Ovary (tissue), 9 donors: ENCODE data around the gene NR2F1-AS1. TPM values are rescaled to one million over a fixed set of nuclear protein-coding genes. Genes with fewer than 3 reads are reported as not detected.

ENCODE experiments used
- DNase-seq, 5 donors: peaks; one replicate each; pipeline ENCODE4 v3.0.0-alpha.2; 2019 to 2020
- H3K27ac ChIP-seq, 2 donors: fragments of 200-600 bp; one replicate each; pipeline versions ENCODE4 v1.5.1 to v1.8.0; 2019 to 2022
- H3K27me3 ChIP-seq: fragments of 200-600 bp; one replicate; pipeline ENCODE4 v1.8.0; 2022
- H3K36me3 ChIP-seq: fragments of 200-600 bp; sonication (generic); one replicate; pipeline ENCODE4 v1.5.1; 2019
- H3K4me1 ChIP-seq: one replicate; pipeline ENCODE4 v1.8.1; 2013; ENCODE audit warnings: mild to moderate bottlenecking, moderate library complexity; ENCODE audit not compliant: insufficient read depth
- H3K4me3 ChIP-seq: fragments of 200-600 bp; sonication (generic); one replicate; pipeline ENCODE4 v1.5.1; 2017
- H3K9me3 ChIP-seq, 2 donors: fragments of 200-600 bp in 1 of 2; sonication (generic) in 1 of 2; one replicate each; pipeline versions ENCODE4 v1.5.1 to v1.8.1; 2013 to 2019; ENCODE audit warnings: mild to moderate bottlenecking in 1 of 2, moderate library complexity in 1 of 2
- EP300 ChIP-seq: sonication (generic); formaldehyde crosslinking; IDR thresholded peaks from one replicate; pipeline ENCODE4 v1.6.1; 2017; ENCODE audit warnings: antibody characterized with exemption
- POLR2A ChIP-seq: fragments of 450-650 bp; IDR thresholded peaks from one replicate; pipeline ENCODE4 v1.6.1; 2017; ENCODE audit warnings: antibody characterized with exemption, mild to moderate bottlenecking, moderate library complexity
- WGBS, 3 donors: extraction: QIAGEN DNeasy Blood & Tissue Kit in 1 of 3; methylation state at CpG; one replicate each; pipeline versions ENCODE4 v1.1.5 to v1.1.7; 2013 to 2017; 5-methylcytosine and 5-hydroxymethylcytosine counted together
- intact Hi-C, 4 donors: fragments of 100-400 bp; cut with DNase I; formaldehyde crosslinking; loops; one replicate each; pipeline versions ENCODE4 v1.11.0 to v1.15.1; 2022 to 2023
- polyA plus RNA-seq, 2 donors: library from polyadenylated mRNA; stranded (reverse); fragments of 200-250 nt in 1 of 2; fragments of 350-450 nt in 1 of 2; fragmentation: Illumina TruSeq in 1 of 2; extraction: RNeasy Lipid Tissue Mini Kit (QIAGEN cat#74804) in 1 of 2; gene quantifications; one replicate each; pipeline ENCODE4 v1.2.3, GENCODE V29; 2013 to 2014
- total RNA-seq, 7 donors: library from RNA; depleted of rRNA in 2 of 7; stranded (reverse); fragments of >200 nt in 2 of 7; fragmentation: NEBNext Ultra II Directional in 3 of 7; extraction: Animal tissue kit (Norgen Biotek cat#: 25700) in 3 of 7; gene quantifications; one replicate each; pipeline versions ENCODE4 v1.1.0 to v1.2.4, GENCODE V29; 2016 to 2023
- TF ChIP-seq, protein P1 (sequence below), 3 donors: fragments of 450-650 bp in 2 of 3; fragments of 200-600 bp in 1 of 3; IDR thresholded peaks; one replicate each; pipeline versions ENCODE4 v1.5.1 to v1.8.0; 2016 to 2022; ENCODE audit warnings: antibody characterized with exemption in 3 of 3, mild to moderate bottlenecking in 1 of 3
- donor health status: DM: no; HTN: no; CAD: no; lungs with moderate emphysema.
- donor health status: DM: no; HTN: no; CAD: no.
- donor health status: Bipolar disorder and iron deficiency.
- donor health status: DM: yes; HTN: yes; CAD: no.
- donor health status: DM: no; HTN: no; CAD: no.
- donor health status: DM: yes; HTN: yes; CAD: no.

Gene NR2F1-AS1
- total and polyA plus RNA-seq, 9 donors: 20.7 to 45.7 (median 25.0) TPM

DNA sequence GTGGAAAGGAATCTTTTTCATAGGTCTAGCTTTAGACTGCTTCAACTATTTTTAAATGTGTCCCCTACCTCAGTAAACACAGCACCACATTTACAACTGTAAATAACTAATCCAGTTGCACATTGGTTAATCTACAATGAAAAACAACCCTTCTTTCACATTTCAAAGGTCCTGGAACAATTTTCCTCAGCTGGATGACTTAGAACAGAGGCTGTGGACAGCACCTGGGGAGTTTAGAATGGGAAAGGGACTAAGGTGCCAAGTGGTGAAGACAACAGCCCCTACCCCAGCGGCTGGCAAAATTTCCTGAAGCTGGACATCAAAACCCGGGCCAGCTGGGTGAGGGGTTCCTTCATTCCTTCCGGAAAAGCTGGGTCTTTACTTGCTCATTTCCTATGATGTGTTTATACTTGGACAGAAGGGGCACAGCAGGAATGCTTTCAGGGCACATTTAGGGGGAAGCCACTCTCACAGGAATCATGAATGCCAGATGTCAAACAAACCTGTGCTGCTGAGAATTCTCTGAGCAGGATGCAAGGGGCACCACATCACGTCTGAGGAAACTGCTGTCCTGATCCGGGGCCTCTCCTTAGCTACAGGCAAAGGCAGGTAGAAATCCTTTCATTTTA, 158.3 kb downstream of the NR2F1-AS1 start:
- H3K4me1 ChIP-seq: peaks cover 4% of the 10 kb centered on the region
- no peak overlapping the region for H3K4me3 ChIP-seq
- no peak for DNase-seq
- intact Hi-C loops: no loop called here
- 69 to 81% (median 76%) methylated on average over 5 of the region's 5 CpGs for WGBS, 3 donors
- H3K9me3 ChIP-seq: no peaks in the 10 kb centered on the region
- H3K27ac ChIP-seq: peak overlapping the region in 1 of 2 donors; percentile 10
- TF ChIP-seq POLR2A (no peak), EP300 (no peak)
- TF ChIP-seq, protein P1, sequence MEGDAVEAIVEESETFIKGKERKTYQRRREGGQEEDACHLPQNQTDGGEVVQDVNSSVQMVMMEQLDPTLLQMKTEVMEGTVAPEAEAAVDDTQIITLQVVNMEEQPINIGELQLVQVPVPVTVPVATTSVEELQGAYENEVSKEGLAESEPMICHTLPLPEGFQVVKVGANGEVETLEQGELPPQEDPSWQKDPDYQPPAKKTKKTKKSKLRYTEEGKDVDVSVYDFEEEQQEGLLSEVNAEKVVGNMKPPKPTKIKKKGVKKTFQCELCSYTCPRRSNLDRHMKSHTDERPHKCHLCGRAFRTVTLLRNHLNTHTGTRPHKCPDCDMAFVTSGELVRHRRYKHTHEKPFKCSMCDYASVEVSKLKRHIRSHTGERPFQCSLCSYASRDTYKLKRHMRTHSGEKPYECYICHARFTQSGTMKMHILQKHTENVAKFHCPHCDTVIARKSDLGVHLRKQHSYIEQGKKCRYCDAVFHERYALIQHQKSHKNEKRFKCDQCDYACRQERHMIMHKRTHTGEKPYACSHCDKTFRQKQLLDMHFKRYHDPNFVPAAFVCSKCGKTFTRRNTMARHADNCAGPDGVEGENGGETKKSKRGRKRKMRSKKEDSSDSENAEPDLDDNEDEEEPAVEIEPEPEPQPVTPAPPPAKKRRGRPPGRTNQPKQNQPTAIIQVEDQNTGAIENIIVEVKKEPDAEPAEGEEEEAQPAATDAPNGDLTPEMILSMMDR (IDR thresholded peaks at IDR 0.05): no peak
- H3K27me3 ChIP-seq: no peaks in the 10 kb centered on the region
- no peaks in the 10 kb centered on the region for H3K36me3 ChIP-seq

- intact Hi-C loops: no loop called here
Observed at GRCh38 chr5:93421987-93422401, 159.0 kb downstream of the NR2F1-AS1 start.

GRCh38 chr5:93421468-93421867, 159.6 kb downstream of the NR2F1-AS1 start:
- no peaks in the 10 kb centered on the region for H3K27me3 ChIP-seq
- H3K36me3 ChIP-seq: no peaks in the 10 kb centered on the region
- H3K4me1 ChIP-seq: peaks cover 4% of the 10 kb centered on the region
- intact Hi-C loops: no loop called here
- H3K9me3 ChIP-seq: no peaks in the 10 kb centered on the region
- no peak for DNase-seq
- H3K27ac ChIP-seq: no peak overlapping the region
- TF ChIP-seq, protein P1 (IDR thresholded peaks at IDR 0.05): no peak
- TF ChIP-seq EP300 (no peak), POLR2A (no peak)
- WGBS, 3 donors: 68 to 77% (median 75%) methylated on average over 6 of the region's 6 CpGs
- no peak overlapping the region for H3K4me3 ChIP-seq

More at GRCh38 chr5:93421987-93422401, 159.0 kb downstream of the NR2F1-AS1 start:
- Histone ChIP-seq H3K36me3 (no peaks in the 10 kb centered on the region), H3K4me3 (no peak overlapping the region), H3K9me3 (no peaks in the 10 kb centered on the region), H3K27ac (no peak overlapping the region), H3K27me3 (no peaks in the 10 kb centered on the region), H3K4me1 (peaks cover 4% of the 10 kb centered on the region)
- TF ChIP-seq EP300: no peak
- no peak for TF ChIP-seq POLR2A
- TF ChIP-seq, protein P1 (IDR thresholded peaks at IDR 0.05): no peak
- 85 to 86% (median 86%) methylated on average over 9 of the region's 9 CpGs for WGBS, 3 donors
- no peak for DNase-seq

GRCh38 chr5:93417490-93417889, 163.5 kb downstream of the NR2F1-AS1 start:
- no peaks in the 10 kb centered on the region for H3K36me3 ChIP-seq
- WGBS, 3 donors: 94 to 97% (median 96%) methylated on average over 3 of the region's 3 CpGs
- H3K4me1 ChIP-seq: peaks cover 2% of the 10 kb centered on the region
- intact Hi-C loops: no loop called here
- no peaks in the 10 kb centered on the region for H3K9me3 ChIP-seq
- no peaks in the 10 kb centered on the region for H3K27me3 ChIP-seq
- no peak overlapping the region for H3K4me3 ChIP-seq
- DNase-seq: no peak
- H3K27ac ChIP-seq: no peak overlapping the region
- no peak for TF ChIP-seq POLR2A
- no peak for TF ChIP-seq EP300
- TF ChIP-seq, protein P1 (IDR thresholded peaks at IDR 0.05): no peak
